Uterus (tissue), 4 donors: ENCODE results near the gene JUNB. TPM values are rescaled to one million over a fixed set of nuclear protein-coding genes. Genes with fewer than 3 reads are reported as not detected.

Experiments used
- DNase-seq, 2 donors: peaks; one replicate each; pipeline ENCODE4 v3.0.0-alpha.2; 2019 to 2020
- H3K27ac ChIP-seq, 2 donors: fragments of 200-600 bp; sonication (generic); 1 replicate in 1 of 2; 2 replicates in 1 of 2; pipeline ENCODE4 v1.5.1; 2016 to 2018
- H3K27me3 ChIP-seq, 2 donors: fragments of 200-600 bp; sonication (generic); one replicate each; pipeline ENCODE4 v1.5.1; 2018 to 2019; ENCODE audit warnings: control low read depth in 1 of 2
- H3K36me3 ChIP-seq, 2 donors: fragments of 200-600 bp; sonication (generic); one replicate each; pipeline ENCODE4 v1.5.1; 2019; ENCODE audit warnings: control low read depth in 1 of 2
- H3K4me1 ChIP-seq, 2 donors: fragments of 200-600 bp; sonication (generic); one replicate each; pipeline ENCODE4 v1.5.1; 2018 to 2019; ENCODE audit warnings: control low read depth in 1 of 2
- H3K4me3 ChIP-seq, 2 donors: fragments of 200-600 bp; sonication (generic); 1 replicate in 1 of 2; 2 replicates in 1 of 2; pipeline ENCODE4 v1.5.1; 2018 to 2019; ENCODE audit warnings: mild to moderate bottlenecking in 1 of 2
- H3K9me3 ChIP-seq, 2 donors: fragments of 200-600 bp; sonication (generic); one replicate each; pipeline ENCODE4 v1.5.1; 2019; ENCODE audit warnings: control low read depth in 1 of 2
- CTCF ChIP-seq, 4 experiments: fragments of 200-600 bp in 2 of 4; fragments of 450-650 bp in 2 of 4; sonication (generic) in 2 of 4; IDR thresholded peaks; one replicate each; pipeline ENCODE4 v1.5.1; 2016 to 2019; ENCODE audit warnings: antibody characterized with exemption in 4 of 4, mild to moderate bottlenecking in 2 of 4, moderate library complexity in 1 of 4
- POLR2A ChIP-seq, 2 donors: fragments of 450-650 bp; IDR thresholded peaks; one replicate each; pipeline ENCODE4 v1.6.1; 2016; ENCODE audit warnings: antibody characterized with exemption in 2 of 2, mild to moderate bottlenecking in 1 of 2, moderate library complexity in 1 of 2
- intact Hi-C: fragments of 100-400 bp; cut with DNase I; formaldehyde crosslinking; loops from one replicate; pipeline ENCODE4 v1.15.1; 2023; ENCODE audit warnings: low total_unique reads
- total RNA-seq, 4 donors: library from RNA; depleted of rRNA in 3 of 4; stranded (reverse); fragments of >200 nt in 3 of 4; gene quantifications; one replicate each; pipeline versions ENCODE4 v1.1.0 to v1.2.4, GENCODE V29; 2014 to 2023
- donor health status: DM: yes; HTN: yes; CAD: no.

The JUNB gene
- 100 to 1,000 TPM in 1 of 4 donors, 10 to 100 TPM in 3; 47.4 to 417 (median 81.5) TPM for total RNA-seq

- Histone ChIP-seq H3K9me3 (no peaks in the 10 kb centered on the region), H3K4me3 (peak within 1 kb of the TSS; percentile 84 to 87), H3K4me1 (peaks cover 0 to 10% of the 10 kb centered on the region in 2 donors), H3K36me3 (no peaks in the 10 kb centered on the region), H3K27me3 (no peaks in the 10 kb centered on the region), H3K27ac (peak within 1 kb of the TSS; percentile 98 to 100)
- TF ChIP-seq CTCF (IDR thresholded peaks at IDR 0.05) (peak in 1 of 4 experiments; percentile 19), POLR2A (IDR thresholded peaks at IDR 0.05) (peak; percentile 100)
- DNase-seq = peak; percentile 97
- intact Hi-C loops = loop anchor here (2.0 kb wide), 1 partner anchor 15 kb away; no protein-coding TSS in a partner anchor
These were observed at the start of gene JUNB for GRCh38 chr19:12791345-12792050. Gene JUNB, plus strand, starts transcription at chr19:12791486. Its CDS starts 286 bp downstream, at chr19:12791772.

- H3K9me3 ChIP-seq = peaks cover 0 to 12% of the 10 kb centered on the region in 2 donors
- H3K27me3 ChIP-seq = no peaks in the 10 kb centered on the region
- no peaks in the 10 kb centered on the region for H3K4me1 ChIP-seq
- DNase-seq = no peak
- TF ChIP-seq CTCF (IDR thresholded peaks at IDR 0.05) = no peak
- TF ChIP-seq POLR2A (IDR thresholded peaks at IDR 0.05) = no peak
- no peak overlapping the region for H3K4me3 ChIP-seq
- no peak overlapping the region for H3K27ac ChIP-seq
- H3K36me3 ChIP-seq = no peaks in the 10 kb centered on the region
- intact Hi-C loops = no loop called here
These were observed 46.0 kb upstream of the JUNB start for GRCh38 chr19:12745166-12745897.

- DNase-seq = no peak
- no peak overlapping the region for H3K27ac ChIP-seq
- H3K9me3 ChIP-seq = peaks cover 0 to 12% of the 10 kb centered on the region in 2 donors
- intact Hi-C loops = no loop called here
- H3K27me3 ChIP-seq = no peaks in the 10 kb centered on the region
- H3K36me3 ChIP-seq = no peaks in the 10 kb centered on the region
- no peaks in the 10 kb centered on the region for H3K4me1 ChIP-seq
- no peak overlapping the region for H3K4me3 ChIP-seq
- no peak for TF ChIP-seq CTCF (IDR thresholded peaks at IDR 0.05)
- no peak for TF ChIP-seq POLR2A (IDR thresholded peaks at IDR 0.05)
These were observed 42.8 kb upstream of the JUNB start for GRCh38 chr19:12748489-12748888.

- H3K4me3 ChIP-seq = no peak overlapping the region
- no peaks in the 10 kb centered on the region for H3K4me1 ChIP-seq
- peaks cover 0 to 12% of the 10 kb centered on the region in 2 donors for H3K9me3 ChIP-seq
- no peak overlapping the region for H3K27ac ChIP-seq
- TF ChIP-seq CTCF (IDR thresholded peaks at IDR 0.05) (no peak), POLR2A (IDR thresholded peaks at IDR 0.05) (no peak)
- no peaks in the 10 kb centered on the region for H3K27me3 ChIP-seq
- no peak for DNase-seq
- no peaks in the 10 kb centered on the region for H3K36me3 ChIP-seq
- intact Hi-C loops = no loop called here
These were observed 41.3 kb upstream of the JUNB start for GRCh38 chr19:12749938-12750521.

- H3K9me3 ChIP-seq = peaks cover 0 to 12% of the 10 kb centered on the region in 2 donors
- no peak for DNase-seq
- H3K4me3 ChIP-seq = no peak overlapping the region
- TF ChIP-seq POLR2A (IDR thresholded peaks at IDR 0.05) (no peak), CTCF (IDR thresholded peaks at IDR 0.05) (no peak)
- H3K4me1 ChIP-seq = no peaks in the 10 kb centered on the region
- intact Hi-C loops = no loop called here
- no peak overlapping the region for H3K27ac ChIP-seq
- no peaks in the 10 kb centered on the region for H3K36me3 ChIP-seq
- H3K27me3 ChIP-seq = no peaks in the 10 kb centered on the region
These were observed 40.4 kb upstream of the JUNB start for GRCh38 chr19:12750851-12751250.
